Uterus (tissue), 2 donors: ENCODE results near the gene IFNA6.

Source experiments
- POLR2A ChIP-seq, 2 donors: fragments of 450-650 bp; IDR thresholded peaks; one replicate each; pipeline ENCODE4 v1.6.1; 2016; ENCODE audit warnings: antibody characterized with exemption in 2 of 2, mild to moderate bottlenecking in 1 of 2, moderate library complexity in 1 of 2
- TF ChIP-seq, protein P1 (sequence below), 4 experiments: fragments of 200-600 bp in 2 of 4; fragments of 450-650 bp in 2 of 4; sonication (generic) in 2 of 4; IDR thresholded peaks; one replicate each; pipeline ENCODE4 v1.5.1; 2016 to 2019; ENCODE audit warnings: antibody characterized with exemption in 4 of 4, mild to moderate bottlenecking in 2 of 4, moderate library complexity in 1 of 4

DNA sequence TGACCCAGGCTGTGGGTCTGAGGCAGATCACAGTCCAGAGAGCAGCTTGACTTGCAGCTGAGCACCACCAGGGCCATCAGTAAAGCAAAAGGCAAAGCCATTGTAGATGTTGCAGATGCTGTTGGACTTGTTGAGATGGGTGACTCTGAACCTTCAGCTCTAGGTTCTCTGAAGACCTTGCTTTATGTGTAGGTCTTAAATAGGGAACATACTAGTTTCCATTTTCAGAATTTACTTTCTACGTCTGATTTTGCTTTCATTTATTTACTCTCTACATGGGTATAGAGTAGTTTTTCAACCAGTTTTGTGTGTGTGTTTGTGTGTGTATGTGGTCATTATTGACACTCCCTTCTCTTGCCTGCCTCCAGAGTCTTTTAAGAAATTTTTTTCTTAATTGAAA lies at the start of gene IFNA6:
- TF ChIP-seq, protein P1, sequence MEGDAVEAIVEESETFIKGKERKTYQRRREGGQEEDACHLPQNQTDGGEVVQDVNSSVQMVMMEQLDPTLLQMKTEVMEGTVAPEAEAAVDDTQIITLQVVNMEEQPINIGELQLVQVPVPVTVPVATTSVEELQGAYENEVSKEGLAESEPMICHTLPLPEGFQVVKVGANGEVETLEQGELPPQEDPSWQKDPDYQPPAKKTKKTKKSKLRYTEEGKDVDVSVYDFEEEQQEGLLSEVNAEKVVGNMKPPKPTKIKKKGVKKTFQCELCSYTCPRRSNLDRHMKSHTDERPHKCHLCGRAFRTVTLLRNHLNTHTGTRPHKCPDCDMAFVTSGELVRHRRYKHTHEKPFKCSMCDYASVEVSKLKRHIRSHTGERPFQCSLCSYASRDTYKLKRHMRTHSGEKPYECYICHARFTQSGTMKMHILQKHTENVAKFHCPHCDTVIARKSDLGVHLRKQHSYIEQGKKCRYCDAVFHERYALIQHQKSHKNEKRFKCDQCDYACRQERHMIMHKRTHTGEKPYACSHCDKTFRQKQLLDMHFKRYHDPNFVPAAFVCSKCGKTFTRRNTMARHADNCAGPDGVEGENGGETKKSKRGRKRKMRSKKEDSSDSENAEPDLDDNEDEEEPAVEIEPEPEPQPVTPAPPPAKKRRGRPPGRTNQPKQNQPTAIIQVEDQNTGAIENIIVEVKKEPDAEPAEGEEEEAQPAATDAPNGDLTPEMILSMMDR (IDR thresholded peaks at IDR 0.05): no peak
- TF ChIP-seq POLR2A (IDR thresholded peaks at IDR 0.05): no peak
